Kidney tubule cell (primary cell): ENCODE results near the gene ZCCHC14.
"Not testable (repeated sequence)": the region's sequence is repeated elsewhere in the genome, so short reads cannot be mapped to it uniquely, and the experiment has no call there.

Experiments
- DNase-seq: peaks from one replicate; pipeline ENCODE4 v3.0.0-alpha.2; 2018; ENCODE audit warnings: low spot score

The ZCCHC14 gene

GRCh38 chr16:87497023-87497766 lies 4.4 kb upstream of the ZCCHC14 start:
- not testable (repeated sequence) for DNase-seq

- no peak for DNase-seq
Observed at GRCh38 chr16:87496447-87496801, 3.6 kb upstream of the ZCCHC14 start.

GRCh38 chr16:87495578-87496446 lies 3.0 kb upstream of the ZCCHC14 start:
- DNase-seq = no peak

- no peak for DNase-seq
Observed at GRCh38 chr16:87493608-87494280, 920 bp upstream of the ZCCHC14 start.

GRCh38 chr16:87492291-87492630 lies 563 bp downstream of the ZCCHC14 start:
- DNase-seq = no peak

GRCh38 chr16:87491522-87492290 lies 1.1 kb downstream of the ZCCHC14 start:
- DNase-seq = peak; percentile 49

GRCh38 chr16:87490799-87491521 lies 1.9 kb downstream of the ZCCHC14 start:
- DNase-seq = peak; percentile 43

GRCh38 chr16:87490096-87490798 lies 2.6 kb downstream of the ZCCHC14 start:
- DNase-seq = no peak

GRCh38 chr16:87489434-87490045 lies 3.3 kb downstream of the ZCCHC14 start:
- DNase-seq = no peak

- DNase-seq = not testable (repeated sequence)
Observed at GRCh38 chr16:87488960-87489359, 3.9 kb downstream of the ZCCHC14 start.

- peak; percentile 88 for DNase-seq
Observed at GRCh38 chr16:87487361-87487924, 5.4 kb downstream of the ZCCHC14 start.

GRCh38 chr16:87486713-87487247 lies 6.0 kb downstream of the ZCCHC14 start:
- no peak for DNase-seq

GRCh38 chr16:87486282-87486681 lies 6.5 kb downstream of the ZCCHC14 start:
- no peak for DNase-seq

GRCh38 chr16:87485792-87486191 lies 7.0 kb downstream of the ZCCHC14 start:
- DNase-seq = not testable (repeated sequence)

- peak; percentile 73 for DNase-seq
Observed at GRCh38 chr16:87484487-87485331, 8.1 kb downstream of the ZCCHC14 start.

- no peak for DNase-seq
Observed at GRCh38 chr16:87483481-87483880, 9.3 kb downstream of the ZCCHC14 start.

- not testable (repeated sequence) for DNase-seq
Observed at GRCh38 chr16:87482670-87483069, 10.2 kb downstream of the ZCCHC14 start.

- no peak for DNase-seq
Observed at GRCh38 chr16:87482266-87482665, 10.6 kb downstream of the ZCCHC14 start.

- not testable (repeated sequence) for DNase-seq
Observed at GRCh38 chr16:87481711-87482110, 11.1 kb downstream of the ZCCHC14 start.
